ENCODE results near the gene TPRKB. TPM values are rescaled to one million over a fixed set of nuclear protein-coding genes. Genes with fewer than 3 reads are reported as not detected.
"Not testable (repeated sequence)": the region's sequence is repeated elsewhere in the genome, so short reads cannot be mapped to it uniquely, and the experiment has no call there.

TPRKB gene
- total and polyA plus RNA-seq, 8 donors: 15.3 to 79.1 (median 71.8) TPM

- intact Hi-C loops (cut with DNase I): no loop called here
- Histone ChIP-seq H3K27me3 (no peaks in the 10 kb centered on the region), H3K4me1 (no peaks in the 10 kb centered on the region), H3K27ac (no peak overlapping the region), H3K36me3 (no peaks in the 10 kb centered on the region), H3K4me3 (no peak overlapping the region), H3K9me3 (no peaks in the 10 kb centered on the region)
- no peak for TF ChIP-seq CTCF (IDR thresholded peaks at IDR 0.05)
- no peak for ATAC-seq
- no peak for DNase-seq
Observed at GRCh38 chr2:73685764-73686438, 51.2 kb downstream of the TPRKB start.

- H3K27me3 ChIP-seq; H3K4me1 ChIP-seq; ATAC-seq; DNase-seq; H3K9me3 ChIP-seq; H3K4me3 ChIP-seq; intact Hi-C loops (cut with DNase I); H3K36me3 ChIP-seq; H3K27ac ChIP-seq: not testable (repeated sequence)
Observed at GRCh38 chr2:73684905-73685304, 52.2 kb downstream of the TPRKB start.

- H3K27me3 ChIP-seq; H3K36me3 ChIP-seq; DNase-seq; H3K4me3 ChIP-seq; H3K4me1 ChIP-seq; H3K27ac ChIP-seq; intact Hi-C loops (cut with DNase I); ATAC-seq; H3K9me3 ChIP-seq: not testable (repeated sequence)
Observed at GRCh38 chr2:73684325-73684724, 52.8 kb downstream of the TPRKB start.

- H3K27ac ChIP-seq; H3K4me1 ChIP-seq; H3K4me3 ChIP-seq; H3K36me3 ChIP-seq; H3K9me3 ChIP-seq; H3K27me3 ChIP-seq; intact Hi-C loops (cut with DNase I): not testable (repeated sequence)
- ATAC-seq (peak; percentile 78), DNase-seq (peak in 2 of 4 donors; percentile 29 to 45)
- TF ChIP-seq CTCF (IDR thresholded peaks at IDR 0.05): peak; percentile 22 to 40
Observed at GRCh38 chr2:73679951-73680571, 57.1 kb downstream of the TPRKB start.

Other genes with a start within 250 kb of the TPRKB start
- not detected for gene NAT8, start 94.9 kb downstream of the TPRKB start, total RNA-seq
- 1 to 10 TPM in 5 of 6 donors, under 1 TPM in 1; 0.97 to 1.7 (median 1.2) TPM for gene NAT8, start 94.9 kb downstream of the TPRKB start, polyA plus RNA-seq (ENCODE audit: insufficient read length in 6 of 6)
- gene DUSP11, start 42.8 kb upstream of the TPRKB start, total RNA-seq: 10 to 100 TPM; 16.6 to 17.1 TPM
- 10 to 100 TPM; 31.0 to 39.1 (median 33.7) TPM for gene DUSP11, start 42.8 kb upstream of the TPRKB start, polyA plus RNA-seq (ENCODE audit: insufficient read length in 6 of 6)
- not detected for gene C2orf78, start 46.8 kb upstream of the TPRKB start, total RNA-seq
- gene C2orf78, start 46.8 kb upstream of the TPRKB start, polyA plus RNA-seq (ENCODE audit: insufficient read length in 6 of 6): not detected
- gene STAMBP, start 91.6 kb upstream of the TPRKB start, total RNA-seq: 10 to 100 TPM; 32.6 to 40.5 TPM
- gene STAMBP, start 91.6 kb upstream of the TPRKB start, polyA plus RNA-seq (ENCODE audit: insufficient read length in 6 of 6): 10 to 100 TPM; 49.0 to 57.0 (median 52.3) TPM
- 100 to 1,000 TPM in 1 of 2 donors, 10 to 100 TPM in 1; 70.2 to 156 TPM for gene ACTG2, start 155.7 kb upstream of the TPRKB start, total RNA-seq
- 10 to 100 TPM; 29.8 to 94.1 (median 45.0) TPM for gene ACTG2, start 155.7 kb upstream of the TPRKB start, polyA plus RNA-seq (ENCODE audit: insufficient read length in 6 of 6)
- 10 to 100 TPM; 32.1 to 53.3 TPM for gene DGUOK, start 189.5 kb upstream of the TPRKB start, total RNA-seq
- gene DGUOK, start 189.5 kb upstream of the TPRKB start, polyA plus RNA-seq (ENCODE audit: insufficient read length in 6 of 6): 10 to 100 TPM; 57.4 to 64.5 (median 61.0) TPM
- gene TET3, start 247.6 kb upstream of the TPRKB start, total RNA-seq: 10 to 100 TPM; 16.6 to 32.1 TPM
- gene TET3, start 247.6 kb upstream of the TPRKB start, polyA plus RNA-seq (ENCODE audit: insufficient read length in 6 of 6): 10 to 100 TPM; 18.9 to 22.8 (median 19.7) TPM